H1 (cell line): ENCODE data around the gene GIMAP2. TPM values are rescaled to one million over a fixed set of nuclear protein-coding genes. Genes with fewer than 3 reads are reported as not detected.

Experiments
- CTCF ChIA-PET: fragments of 300-600 bp; sonication (Branson Sonifier 250); formaldehyde crosslinking; loops from one replicate; lab custom pipeline; 2021; ENCODE audit not compliant: partially characterized antibody; lab: Charles Lee
- POLR2A ChIA-PET: fragments of 300-600 bp; sonication (Branson Sonifier 250); formaldehyde crosslinking; loops from one replicate; lab custom pipeline; 2021; ENCODE audit warnings: inconsistent platforms; ENCODE audit not compliant: partially characterized antibody; lab: Charles Lee
- DNase-seq, 2 experiments: peaks; one replicate each; pipeline versions ENCODE4 v3.0.0 to v3.0.0-alpha.2; 2010 to 2022; ENCODE audit warnings: low spot score in 2 of 2, low read depth in 1 of 2, mixed read lengths in 1 of 2
- FAIRE-seq: peaks from 2 replicates; lab custom pipeline; 2011; peaks lifted over from hg19 to GRCh38; lab: Jason Lieb, UNC
- H2AFZ ChIP-seq: 2 replicates; pipeline ENCODE4 v1.8.1; 2012; ENCODE audit warnings: low read length, inconsistent platforms
- H2AK5ac ChIP-seq: 2 replicates; pipeline ENCODE4 v1.6.1; 2013; ENCODE audit warnings: low read depth, low read length
- H2BK120ac ChIP-seq: replicated peaks from 2 replicates; pipeline ENCODE3; 2013; ENCODE audit warnings: low read depth, low read length, inconsistent platforms
- H2BK12ac ChIP-seq: 2 replicates; pipeline ENCODE4 v1.6.1; 2013; ENCODE audit warnings: low read depth, low read length
- H2BK15ac ChIP-seq: 2 replicates; pipeline ENCODE4 v1.6.1; 2013; ENCODE audit warnings: low read length
- H2BK20ac ChIP-seq: 2 replicates; pipeline ENCODE4 v1.6.1; 2013; ENCODE audit warnings: low read length
- H2BK5ac ChIP-seq: 2 replicates; pipeline ENCODE4 v1.6.1; 2013; ENCODE audit warnings: low read depth, low read length
- H3K14ac ChIP-seq: 2 replicates; pipeline ENCODE4 v1.6.1; 2013; ENCODE audit warnings: inconsistent platforms; ENCODE audit not compliant: insufficient read length
- H3K18ac ChIP-seq: 2 replicates; pipeline ENCODE4 v1.6.1; 2013; ENCODE audit warnings: low read length; ENCODE audit errors: extremely low read depth
- H3K23ac ChIP-seq: 2 replicates; pipeline ENCODE4 v1.6.1; 2013; ENCODE audit warnings: inconsistent platforms; ENCODE audit not compliant: insufficient read length
- H3K23me2 ChIP-seq: 2 replicates; pipeline ENCODE4 v1.6.1; 2013; ENCODE audit warnings: low read depth, low read length
- H3K27ac ChIP-seq: 2 replicates; pipeline ENCODE4 v1.6.1; 2011; ENCODE audit warnings: low read depth, low read length, inconsistent platforms
- H3K27me3 ChIP-seq, 4 experiments: replicated peaks in 1 of 4; 1 replicate in 1 of 4; 2 replicates in 3 of 4; pipeline versions ENCODE4 v1.6.1 to v1.8.1; 2011 to 2013; ENCODE audit warnings: low read length in 3 of 4, mild to moderate bottlenecking in 3 of 4, inconsistent platforms in 2 of 4, mixed read lengths in 2 of 4, moderate library complexity in 1 of 4; ENCODE audit not compliant: control insufficient read depth in 3 of 4, insufficient read depth in 3 of 4; ENCODE audit errors: extremely low read depth in 1 of 4
- H3K36me3 ChIP-seq, 4 experiments: 2 replicates each; pipeline versions ENCODE4 v1.6.1 to v1.8.1; 2011 to 2013; ENCODE audit warnings: mild to moderate bottlenecking in 4 of 4, low read length in 3 of 4, moderate library complexity in 2 of 4, control low read depth in 1 of 4, inconsistent platforms in 1 of 4; ENCODE audit not compliant: insufficient read depth in 4 of 4, control insufficient read depth in 2 of 4
- H3K4ac ChIP-seq: replicated peaks from 2 replicates; pipeline ENCODE3; 2013; ENCODE audit warnings: low read length, low read depth, mixed read lengths, inconsistent platforms; ENCODE audit not compliant: insufficient read length
- H3K4me1 ChIP-seq, 4 experiments: replicated peaks in 1 of 4; 1 replicate in 1 of 4; 2 replicates in 3 of 4; pipeline versions ENCODE4 v1.6.1 to v1.8.1; 2011 to 2013; ENCODE audit warnings: low read length in 3 of 4, inconsistent platforms in 2 of 4, mixed read lengths in 1 of 4; ENCODE audit not compliant: insufficient read depth in 4 of 4, control insufficient read depth in 3 of 4
- H3K4me2 ChIP-seq, 2 experiments: 2 replicates each; pipeline versions ENCODE4 v1.6.1 to v1.8.1; 2011 to 2013; ENCODE audit warnings: low read depth in 2 of 2, low read length in 2 of 2, control low read depth in 1 of 2, inconsistent platforms in 1 of 2, mild to moderate bottlenecking in 1 of 2; ENCODE audit not compliant: insufficient read depth in 1 of 2
- H3K4me3 ChIP-seq, 4 experiments: fragments of 200-600, 300-600 bp in 1 of 4; sonication (generic), shearing (Covaris generic), sonication (Bioruptor Twin) in 1 of 4; 2 replicates each; pipeline versions ENCODE4 v1.5.1 to v1.8.1; 2011 to 2016; ENCODE audit warnings: low read length in 4 of 4, low read depth in 3 of 4, control low read depth in 2 of 4, inconsistent platforms in 2 of 4, mild to moderate bottlenecking in 2 of 4, mixed read lengths in 1 of 4, moderate library complexity in 1 of 4; ENCODE audit not compliant: insufficient read depth in 2 of 4; ENCODE audit errors: extremely low read depth in 1 of 4
- H3K56ac ChIP-seq: replicated peaks from 2 replicates; pipeline ENCODE3; 2013; ENCODE audit warnings: low read depth, mild to moderate bottlenecking, mixed read lengths, low read length, inconsistent platforms; ENCODE audit not compliant: insufficient read length
- H3K79me1 ChIP-seq: 2 replicates; pipeline ENCODE4 v1.6.1; 2013; ENCODE audit warnings: low read depth, low read length, control low read depth
- H3K79me2 ChIP-seq, 2 experiments: 2 replicates each; pipeline versions ENCODE4 v1.6.1 to v1.8.1; 2012 to 2013; ENCODE audit warnings: low read length in 2 of 2, mild to moderate bottlenecking in 2 of 2, inconsistent platforms in 1 of 2; ENCODE audit not compliant: insufficient read depth in 2 of 2, control insufficient read depth in 1 of 2
- H3K9ac ChIP-seq, 4 experiments: replicated peaks in 1 of 4; 1 replicate in 1 of 4; 2 replicates in 3 of 4; pipeline versions ENCODE4 v1.6.1 to v1.8.1; 2011 to 2013; ENCODE audit warnings: low read depth in 3 of 4, low read length in 3 of 4, control low read depth in 2 of 4, mild to moderate bottlenecking in 2 of 4, moderate library complexity in 2 of 4, inconsistent platforms in 1 of 4; ENCODE audit errors: extremely low read depth in 1 of 4
- H3K9me3 ChIP-seq, 2 experiments: 2 replicates each; pipeline versions ENCODE4 v1.6.1 to v1.8.1; 2012 to 2013; ENCODE audit warnings: mild to moderate bottlenecking in 2 of 2, moderate library complexity in 2 of 2, control low read depth in 1 of 2, inconsistent platforms in 1 of 2, low read depth in 1 of 2, low read length in 1 of 2, mixed read lengths in 1 of 2; ENCODE audit not compliant: insufficient read depth in 2 of 2
- H4K20me1 ChIP-seq, 2 experiments: replicated peaks in 1 of 2; 2 replicates each; pipeline versions ENCODE3 to v1.8.1; 2011 to 2013; ENCODE audit warnings: inconsistent platforms in 2 of 2, low read length in 2 of 2, mild to moderate bottlenecking in 1 of 2; ENCODE audit not compliant: insufficient read depth in 2 of 2, control insufficient read depth in 1 of 2
- H4K5ac ChIP-seq: 2 replicates; pipeline ENCODE4 v1.6.1; 2013; ENCODE audit warnings: low read length, low read depth, mixed read lengths, inconsistent platforms; ENCODE audit not compliant: insufficient read length
- H4K8ac ChIP-seq: 2 replicates; pipeline ENCODE4 v1.8.0; 2013; ENCODE audit warnings: mild to moderate bottlenecking, moderate library complexity, low read length, inconsistent platforms; ENCODE audit not compliant: insufficient read depth; ENCODE audit errors: extremely low read depth
- H4K91ac ChIP-seq: replicated peaks from 2 replicates; pipeline ENCODE3; 2013; ENCODE audit warnings: low read length, mixed read lengths, inconsistent platforms; ENCODE audit not compliant: insufficient read length
- KDM5A ChIP-seq: fragments of 200-600 bp; IDR thresholded peaks from 2 replicates; pipeline ENCODE4 v1.7.1; 2012; ENCODE audit warnings: mild to moderate bottlenecking, low read length, inconsistent platforms, mixed read lengths
- WGBS, 2 experiments: shearing (Covaris generic) in 1 of 2; methylation state at CpG; one replicate each; pipeline versions ENCODE4 v1.1.6 to v1.1.7; 2013 to 2015; ENCODE audit warnings: low lambda C conversion rate in 2 of 2, mixed read lengths in 2 of 2, inconsistent platforms in 1 of 2, low coverage in 1 of 2, missing lambda C conversion rate in 1 of 2; ENCODE audit not compliant: insufficient replicate concordance in 2 of 2, insufficient coverage in 1 of 2, insufficient read length in 1 of 2; ENCODE audit errors: extremely low coverage in 1 of 2, missing lambda C conversion rate in 1 of 2; 5-methylcytosine and 5-hydroxymethylcytosine counted together
- polyA plus RNA-seq, 7 experiments: library from polyadenylated mRNA; depleted of rRNA in 3 of 7; stranded (reverse) in 5 of 7; unstranded in 2 of 7; fragments of >200 nt in 5 of 7; fragments of 200-250 nt in 2 of 7; gene quantifications; 1 replicate in 5 of 7; 2 replicates in 1 of 7; 4 replicates in 1 of 7; pipeline versions ENCODE4 v1.2.1 to v1.2.3, GENCODE V29; 2011 to 2013; ENCODE audit warnings: missing spikeins in 2 of 7, mixed read lengths in 2 of 7
- total RNA-seq: library from RNA; stranded (reverse); fragmentation: NEBNext Ultra II Directional; extraction: Animal tissue kit (Norgen Biotek cat#: 25700); gene quantifications from 2 replicates; pipeline ENCODE4 v1.2.1, GENCODE V29; 2021

Gene GIMAP2
- total and polyA plus RNA-seq, 2 of the 8 experiments (the other 6 are each of a cell fraction or from before 2014, with no cell fraction given), result not detected

GRCh38 chr7:150665896-150666295 is 19.6 kb upstream of the GIMAP2 start:
- 100% methylated on average over 2 of the region's 2 CpGs; no CpG with 5 or more reads in 1 of the 2 experiments for WGBS, 2 experiments

More at GRCh38 chr7:150665896-150666295, 19.6 kb upstream of the GIMAP2 start:
- H4K20me1 ChIP-seq, result no peaks in the 10 kb centered on the region
- H4K91ac ChIP-seq, result no peak overlapping the region
- FAIRE-seq (no peak), DNase-seq (no peak)
- H3K9me3 ChIP-seq, result peaks cover 0 to 3% of the 10 kb centered on the region in 2 experiments; a peak in 1 of 4 replicates
- no peaks in the 10 kb centered on the region for H3K79me2 ChIP-seq
- no peak overlapping the region for H3K9ac ChIP-seq
- peaks cover 0 to 2% (median 0%) of the 10 kb centered on the region in 4 experiments; a peak in 1 of 7 replicates for H3K27me3 ChIP-seq
- no peaks in the 10 kb centered on the region for H3K79me1 ChIP-seq
- no peak overlapping the region for H2BK12ac ChIP-seq
- H3K4ac ChIP-seq, result no peak overlapping the region
- TF ChIP-seq KDM5A, result no peak
- no peak overlapping the region for H2BK15ac ChIP-seq
- no peak overlapping the region for H3K56ac ChIP-seq
- CTCF ChIA-PET, result no interaction called here
- H3K36me3 ChIP-seq, result no peaks in the 10 kb centered on the region
- no peak overlapping the region for H2BK120ac ChIP-seq
- H3K23ac ChIP-seq, result no peak overlapping the region
- no peak overlapping the region for H2AFZ ChIP-seq
- H3K18ac ChIP-seq, result no peak overlapping the region
- no peaks in the 10 kb centered on the region for H3K4me1 ChIP-seq
- no peak overlapping the region for H4K5ac ChIP-seq
- no peak overlapping the region for H2AK5ac ChIP-seq
- no peaks in the 10 kb centered on the region for H3K23me2 ChIP-seq
- H3K4me2 ChIP-seq, result no peak overlapping the region
- H2BK20ac ChIP-seq, result no peak overlapping the region
- H3K14ac ChIP-seq, result no peak overlapping the region
- H3K4me3 ChIP-seq, result no peak overlapping the region
- no peak overlapping the region for H3K27ac ChIP-seq
- H2BK5ac ChIP-seq, result no peak overlapping the region
- H4K8ac ChIP-seq, result no peak overlapping the region
- POLR2A ChIA-PET, result no interaction called here
